SK-N-MC (cell line): Measurements from ENCODE around the gene CSMD2.

Source experiments
- EZH2 ChIP-seq: fragments of 200-600 bp; sonication (generic); IDR thresholded peaks from one replicate; pipeline ENCODE4 v1.6.1; 2017; ENCODE audit warnings: antibody characterized with exemption
- POLR2AphosphoS5 ChIP-seq: IDR thresholded peaks from 2 replicates; pipeline ENCODE4 v1.6.1; 2012; ENCODE audit warnings: mild to moderate bottlenecking, low read depth, low read length, borderline replicate concordance

DNA sequence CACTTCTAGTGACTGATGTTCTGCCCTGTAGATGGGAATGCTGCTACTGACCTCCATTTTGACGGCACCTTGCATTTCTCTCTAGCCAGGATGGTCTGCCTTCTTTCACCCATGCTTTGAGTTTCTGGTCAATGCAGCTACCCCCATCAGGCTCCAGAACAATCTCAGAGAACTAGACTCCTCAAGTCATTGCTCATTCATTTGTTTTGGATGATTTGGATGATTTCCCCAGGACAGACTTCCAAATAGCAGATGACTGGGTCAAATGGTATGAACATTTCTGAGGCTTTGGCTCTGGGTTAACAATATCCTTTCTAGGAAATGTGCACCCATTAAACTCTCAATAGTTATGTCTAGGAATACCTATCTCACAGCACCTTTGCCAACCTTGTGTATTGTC, 63.9 kb downstream of the CSMD2 start:
- TF ChIP-seq POLR2AphosphoS5, result no peak
- no peak for TF ChIP-seq EZH2
